ENCODE results near the gene ADGRV1. TPM values are rescaled to one million over a fixed set of nuclear protein-coding genes. Genes with fewer than 3 reads are reported as not detected.
A peak's percentile ranks its signal among the peaks of the same experiment; 100 is the strongest.

ADGRV1 gene
- total RNA-seq, 1 donor from 2014 or later: 10.0 TPM

DNA sequence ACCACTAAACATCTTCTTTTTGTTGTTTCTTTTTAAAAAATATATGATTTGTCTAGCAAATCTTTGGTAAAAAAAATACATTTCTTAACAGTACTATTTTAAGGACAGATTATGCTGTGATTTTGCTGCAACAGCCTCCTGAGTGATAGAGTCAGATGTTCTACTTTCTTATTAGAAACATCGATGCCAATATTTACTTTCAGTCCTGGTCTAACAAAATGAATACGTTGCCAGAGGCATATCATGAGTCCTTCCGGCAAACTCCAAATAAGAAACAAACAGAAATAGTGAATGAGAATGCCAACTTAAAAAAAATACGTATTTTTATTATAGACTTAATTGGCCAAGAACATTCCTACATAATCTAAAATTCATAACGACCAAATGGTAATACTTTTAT, 371.5 kb downstream of the ADGRV1 start:
- Histone ChIP-seq H3K27me3 (ENCODE audit: insufficient read depth, low read length) (no peaks in the 10 kb centered on the region), H3K79me2 (ENCODE audit: insufficient read depth, low read length) (no peaks in the 10 kb centered on the region), H3K36me3 (ENCODE audit: insufficient read depth, low read length) (no peaks in the 10 kb centered on the region), H3K9me3 (ENCODE audit: insufficient read depth, low read depth, low read length) (no peaks in the 10 kb centered on the region), H3K4me3 (ENCODE audit: insufficient read depth, low read depth, low read length) (no peak overlapping the region), H3K9ac (ENCODE audit: low read length) (no peak overlapping the region), H2AFZ (ENCODE audit: low read depth, low read length) (no peak overlapping the region), H3K4me1 (ENCODE audit: insufficient read depth, low read length) (no peaks in the 10 kb centered on the region), H3K4me2 (ENCODE audit: low read length) (no peak overlapping the region), H3K27ac (ENCODE audit: low read depth, low read length) (no peak overlapping the region), H4K20me1 (ENCODE audit: insufficient read depth, low read length) (no peaks in the 10 kb centered on the region)
- no peaks in the 10 kb centered on the region for H3K27me3 Mint-ChIP-seq (ENCODE audit: low read depth, unreplicated experiment)
- no peak for TF ChIP-seq CTCF (IDR thresholded peaks at IDR 0.05; ENCODE audit: insufficient read depth, low read depth, low read length)
- no peak for TF ChIP-seq EZH2 (IDR thresholded peaks at IDR 0.05; ENCODE audit: insufficient read depth, low read length)
- H3K27ac Mint-ChIP-seq (ENCODE audit: unreplicated experiment): no peak overlapping the region
- H3K36me3 Mint-ChIP-seq (ENCODE audit: low read depth, unreplicated experiment): no peaks in the 10 kb centered on the region
- no peak overlapping the region for H3K4me3 Mint-ChIP-seq (ENCODE audit: unreplicated experiment)
- DNase-seq (ENCODE audit: low read depth) (no peak), FAIRE-seq (no peak)
- H3K9me3 Mint-ChIP-seq (ENCODE audit: unreplicated experiment): peaks cover 3% of the 10 kb centered on the region
- H3K4me1 Mint-ChIP-seq (ENCODE audit: low read depth, unreplicated experiment): peaks cover 13% of the 10 kb centered on the region

DNA sequence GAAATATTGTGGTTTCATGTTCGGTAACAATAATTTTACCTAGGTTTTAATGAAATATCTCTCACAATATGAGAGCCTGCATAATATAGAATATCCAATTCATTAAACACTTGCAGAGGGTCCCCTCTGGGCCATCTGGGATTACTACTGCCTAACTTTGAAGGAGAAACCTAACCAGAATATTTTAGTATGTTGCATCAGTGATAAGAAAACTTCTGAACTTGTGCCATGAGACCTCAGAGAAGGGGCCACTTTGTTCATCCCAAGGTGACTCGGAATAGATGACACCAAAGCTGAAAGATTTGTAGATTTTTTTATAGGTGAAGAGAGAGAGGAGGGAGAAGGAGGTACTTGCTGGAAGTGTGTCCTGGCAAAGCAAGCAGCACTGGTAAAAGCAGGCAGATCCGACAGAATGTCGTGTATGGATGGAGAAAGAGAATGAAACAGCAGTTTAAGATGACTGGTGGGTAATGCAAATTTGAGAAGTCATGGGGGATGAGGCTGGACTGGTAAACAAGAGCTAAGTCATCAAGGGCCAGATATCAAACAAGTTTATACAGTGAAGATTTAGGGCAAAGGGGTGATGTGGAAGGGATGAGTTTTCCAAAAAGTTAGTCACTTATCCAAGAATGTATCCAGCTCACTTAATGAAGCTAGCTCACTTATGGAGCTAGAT, 372.3 kb downstream of the ADGRV1 start:
- H3K9ac ChIP-seq (ENCODE audit: low read length): no peak overlapping the region
- no peak overlapping the region for H3K4me3 Mint-ChIP-seq (ENCODE audit: unreplicated experiment)
- H2AFZ ChIP-seq (ENCODE audit: low read depth, low read length): peak overlapping the region; percentile 21
- no peaks in the 10 kb centered on the region for H3K36me3 Mint-ChIP-seq (ENCODE audit: low read depth, unreplicated experiment)
- TF ChIP-seq CTCF (IDR thresholded peaks at IDR 0.05; ENCODE audit: insufficient read depth, low read depth, low read length): no peak
- no peak for TF ChIP-seq EZH2 (IDR thresholded peaks at IDR 0.05; ENCODE audit: insufficient read depth, low read length)
- H3K9me3 Mint-ChIP-seq (ENCODE audit: unreplicated experiment): peaks cover 3% of the 10 kb centered on the region
- no peak overlapping the region for H3K4me2 ChIP-seq (ENCODE audit: low read length)
- no peak overlapping the region for H3K4me3 ChIP-seq (ENCODE audit: insufficient read depth, low read depth, low read length)
- no peaks in the 10 kb centered on the region for H3K27me3 ChIP-seq (ENCODE audit: insufficient read depth, low read length)
- FAIRE-seq: no peak
- H3K36me3 ChIP-seq (ENCODE audit: insufficient read depth, low read length): no peaks in the 10 kb centered on the region
- no peak overlapping the region for H3K27ac ChIP-seq (ENCODE audit: low read depth, low read length)
- peak overlapping the region; percentile 15 for H3K27ac Mint-ChIP-seq (ENCODE audit: unreplicated experiment)
- H3K79me2 ChIP-seq (ENCODE audit: insufficient read depth, low read length): no peaks in the 10 kb centered on the region
- H3K27me3 Mint-ChIP-seq (ENCODE audit: low read depth, unreplicated experiment): no peaks in the 10 kb centered on the region
- DNase-seq (ENCODE audit: low read depth): no peak
- peaks cover 13% of the 10 kb centered on the region for H3K4me1 Mint-ChIP-seq (ENCODE audit: low read depth, unreplicated experiment)
- H3K4me1 ChIP-seq (ENCODE audit: insufficient read depth, low read length): no peaks in the 10 kb centered on the region
- no peaks in the 10 kb centered on the region for H3K9me3 ChIP-seq (ENCODE audit: insufficient read depth, low read depth, low read length)
- H4K20me1 ChIP-seq (ENCODE audit: insufficient read depth, low read length): no peaks in the 10 kb centered on the region

DNA sequence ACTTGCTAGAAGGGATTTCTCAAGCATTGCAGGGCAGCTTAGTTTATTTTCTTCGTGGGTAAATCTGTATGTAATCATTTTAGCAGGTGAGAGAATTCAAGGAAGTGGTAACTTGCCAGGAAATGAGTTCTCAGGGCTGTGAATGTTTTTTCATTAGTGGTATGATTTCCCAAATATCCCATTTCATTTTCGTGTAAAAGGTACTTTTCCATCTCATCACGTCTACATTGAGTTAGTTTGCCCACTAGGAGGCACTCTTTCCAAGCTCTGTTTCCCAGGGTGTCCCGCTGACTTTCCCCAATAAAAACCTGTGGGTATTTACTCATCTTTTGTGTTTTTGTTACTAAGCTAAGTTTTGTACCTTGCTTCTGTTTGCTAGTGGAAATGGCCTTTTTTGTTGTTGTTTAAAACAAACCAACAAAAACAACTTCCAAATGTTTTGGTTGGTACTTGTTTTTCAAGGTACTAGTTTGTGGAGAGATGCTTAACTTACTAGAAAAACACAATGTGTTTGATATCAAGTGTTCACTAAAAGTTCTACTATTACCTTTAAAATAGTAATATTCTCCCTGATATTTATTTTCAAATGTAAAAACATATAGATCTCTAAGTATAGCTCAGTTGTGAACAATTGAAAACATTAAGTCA, 373.6 kb downstream of the ADGRV1 start:
- TF ChIP-seq EZH2 (IDR thresholded peaks at IDR 0.05; ENCODE audit: insufficient read depth, low read length) (no peak), CTCF (IDR thresholded peaks at IDR 0.05; ENCODE audit: insufficient read depth, low read depth, low read length) (peak; percentile 87)
- H3K27me3 Mint-ChIP-seq (ENCODE audit: low read depth, unreplicated experiment): no peaks in the 10 kb centered on the region
- DNase-seq (ENCODE audit: low read depth) (peak; percentile 15), FAIRE-seq (peak; percentile 13)
- peaks cover 13% of the 10 kb centered on the region for H3K4me1 Mint-ChIP-seq (ENCODE audit: low read depth, unreplicated experiment)
- no peaks in the 10 kb centered on the region for H3K36me3 ChIP-seq (ENCODE audit: insufficient read depth, low read length)
- H3K9me3 Mint-ChIP-seq (ENCODE audit: unreplicated experiment): peaks cover 3% of the 10 kb centered on the region
- H3K27ac ChIP-seq (ENCODE audit: low read depth, low read length): no peak overlapping the region
- H3K4me3 Mint-ChIP-seq (ENCODE audit: unreplicated experiment): no peak overlapping the region
- no peaks in the 10 kb centered on the region for H3K27me3 ChIP-seq (ENCODE audit: insufficient read depth, low read length)
- H4K20me1 ChIP-seq (ENCODE audit: insufficient read depth, low read length): no peaks in the 10 kb centered on the region
- H3K9ac ChIP-seq (ENCODE audit: low read length): no peak overlapping the region
- no peak overlapping the region for H3K4me3 ChIP-seq (ENCODE audit: insufficient read depth, low read depth, low read length)
- H3K9me3 ChIP-seq (ENCODE audit: insufficient read depth, low read depth, low read length): no peaks in the 10 kb centered on the region
- peak overlapping the region; percentile 73 for H3K27ac Mint-ChIP-seq (ENCODE audit: unreplicated experiment)
- no peak overlapping the region for H2AFZ ChIP-seq (ENCODE audit: low read depth, low read length)
- no peaks in the 10 kb centered on the region for H3K79me2 ChIP-seq (ENCODE audit: insufficient read depth, low read length)
- no peak overlapping the region for H3K4me2 ChIP-seq (ENCODE audit: low read length)
- no peaks in the 10 kb centered on the region for H3K36me3 Mint-ChIP-seq (ENCODE audit: low read depth, unreplicated experiment)
- H3K4me1 ChIP-seq (ENCODE audit: insufficient read depth, low read length): no peaks in the 10 kb centered on the region
